ENCODE data around the gene CSPG4. TPM values are rescaled to one million over a fixed set of nuclear protein-coding genes. Genes with fewer than 3 reads are reported as not detected.

CSPG4 gene
- polyA plus RNA-seq, 1 donor (not counting 4 experiments of a cell fraction or from before 2014, with no cell fraction given) = 0.67 TPM

DNA sequence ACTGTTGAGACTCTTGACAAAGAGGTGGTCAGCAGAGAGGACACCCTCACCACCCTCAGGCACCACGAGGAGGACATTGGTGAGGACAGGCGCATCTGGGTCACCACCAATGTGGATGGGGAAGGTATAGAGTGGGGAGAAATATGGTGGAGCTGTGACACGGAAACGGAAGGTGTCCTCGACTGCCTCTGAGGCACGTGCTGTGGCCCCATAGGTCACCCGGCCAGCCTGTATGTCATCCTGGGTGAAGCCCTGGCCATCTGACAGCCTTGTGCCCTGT lies 24.4 kb downstream of the CSPG4 start:
- no peak overlapping the region for H2AFZ ChIP-seq (ENCODE audit: control insufficient read depth, low read length)
- DNase-seq (ENCODE audit: low read depth, low spot score) = no peak
- no peaks in the 10 kb centered on the region for H3K9me1 ChIP-seq (ENCODE audit: control insufficient read depth, extremely low read depth, insufficient read depth, low read length)
- H3K9me3 ChIP-seq (ENCODE audit: control insufficient read depth, low read depth, low read length) = no peaks in the 10 kb centered on the region
- H3K4me1 ChIP-seq (ENCODE audit: control insufficient read depth, extremely low read depth, insufficient read depth, low read length) = peaks cover 1% of the 10 kb centered on the region
- no peaks in the 10 kb centered on the region for H3K36me3 ChIP-seq (ENCODE audit: control insufficient read depth in 2 of 2, extremely low read depth in 1 of 2, insufficient read depth in 2 of 2, low read length in 2 of 2)
- H3K9ac ChIP-seq (ENCODE audit: control insufficient read depth, extremely low read depth, insufficient read depth, low read length) = no peak overlapping the region
- H3K79me2 ChIP-seq (ENCODE audit: control insufficient read depth, insufficient read depth, low read length) = no peaks in the 10 kb centered on the region
- H3K27me3 ChIP-seq (ENCODE audit: control insufficient read depth, extremely low read depth, insufficient read depth, low read length) = no peaks in the 10 kb centered on the region
- no peak for FAIRE-seq
- no peak overlapping the region for H3K27ac ChIP-seq (ENCODE audit: control insufficient read depth, insufficient read depth, low read length)
- TF ChIP-seq EZH2 (IDR thresholded peaks at IDR 0.05; ENCODE audit: low read length) = no peak
- TF ChIP-seq, protein P1, sequence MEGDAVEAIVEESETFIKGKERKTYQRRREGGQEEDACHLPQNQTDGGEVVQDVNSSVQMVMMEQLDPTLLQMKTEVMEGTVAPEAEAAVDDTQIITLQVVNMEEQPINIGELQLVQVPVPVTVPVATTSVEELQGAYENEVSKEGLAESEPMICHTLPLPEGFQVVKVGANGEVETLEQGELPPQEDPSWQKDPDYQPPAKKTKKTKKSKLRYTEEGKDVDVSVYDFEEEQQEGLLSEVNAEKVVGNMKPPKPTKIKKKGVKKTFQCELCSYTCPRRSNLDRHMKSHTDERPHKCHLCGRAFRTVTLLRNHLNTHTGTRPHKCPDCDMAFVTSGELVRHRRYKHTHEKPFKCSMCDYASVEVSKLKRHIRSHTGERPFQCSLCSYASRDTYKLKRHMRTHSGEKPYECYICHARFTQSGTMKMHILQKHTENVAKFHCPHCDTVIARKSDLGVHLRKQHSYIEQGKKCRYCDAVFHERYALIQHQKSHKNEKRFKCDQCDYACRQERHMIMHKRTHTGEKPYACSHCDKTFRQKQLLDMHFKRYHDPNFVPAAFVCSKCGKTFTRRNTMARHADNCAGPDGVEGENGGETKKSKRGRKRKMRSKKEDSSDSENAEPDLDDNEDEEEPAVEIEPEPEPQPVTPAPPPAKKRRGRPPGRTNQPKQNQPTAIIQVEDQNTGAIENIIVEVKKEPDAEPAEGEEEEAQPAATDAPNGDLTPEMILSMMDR (optimal IDR thresholded peaks at IDR 0.05 in 1 of 3, IDR thresholded peaks at IDR 0.05 in 1 of 3, conservative IDR thresholded peaks at IDR 0.05 in 1 of 3; ENCODE audit: extremely low read depth in 1 of 3, insufficient read depth in 2 of 3, low read length in 3 of 3) = no peak
- dilution Hi-C loops (cut with MboI; ENCODE audit: extremely low pct_ligation_motif_present, low sequenced_read_pairs) = no loop called here
- H4K20me1 ChIP-seq (ENCODE audit: control insufficient read depth, extremely low read depth, insufficient read depth, low read length) = no peaks in the 10 kb centered on the region
- H3K4me2 ChIP-seq (ENCODE audit: control insufficient read depth, extremely low read depth, insufficient read depth, low read depth, low read length) = no peak overlapping the region
- no peak overlapping the region for H3K4me3 ChIP-seq (ENCODE audit: control insufficient read depth in 2 of 3, extremely low read depth in 1 of 3, insufficient read depth in 2 of 3, low read depth in 1 of 3, low read length in 3 of 3)

DNA sequence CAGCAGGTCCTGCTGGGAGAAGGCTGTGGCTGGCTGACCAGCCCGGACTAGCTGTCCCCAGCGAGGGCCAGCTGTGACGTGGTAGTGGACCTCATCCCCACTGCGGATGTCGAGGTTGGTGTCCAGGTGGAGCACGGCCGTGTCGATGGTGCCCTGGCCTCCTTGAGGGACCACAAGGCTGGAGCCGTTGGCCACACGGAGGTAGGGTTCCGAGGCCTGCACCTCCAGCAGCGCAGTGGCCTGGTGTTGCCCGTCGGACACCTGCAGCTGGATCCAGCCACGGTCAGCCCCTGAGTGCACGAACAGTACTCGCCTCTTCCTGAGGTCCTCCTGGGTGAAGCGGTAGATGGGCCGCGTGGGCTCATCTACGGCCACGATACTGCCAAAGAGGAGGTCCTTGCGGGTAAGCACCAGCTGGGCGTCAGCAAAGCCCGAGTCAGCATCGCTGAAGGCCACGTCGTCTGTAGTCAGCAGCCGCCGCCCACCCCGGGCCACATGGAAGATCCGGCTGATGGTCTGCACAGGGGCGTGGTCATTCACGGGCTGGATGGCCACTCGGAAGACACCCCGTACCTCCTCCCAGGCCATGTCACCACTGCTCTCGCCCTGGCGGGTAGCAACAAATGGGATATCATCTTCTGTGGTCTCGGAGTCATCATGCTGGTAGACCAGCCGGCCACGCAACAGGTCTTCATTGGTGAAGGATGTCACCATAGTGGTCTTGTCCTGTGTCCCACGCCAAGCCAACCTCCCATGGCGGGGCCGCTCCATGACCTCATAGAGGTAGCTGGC lies 25.0 kb downstream of the CSPG4 start:
- H3K9ac ChIP-seq (ENCODE audit: control insufficient read depth, extremely low read depth, insufficient read depth, low read length) = no peak overlapping the region
- H4K20me1 ChIP-seq (ENCODE audit: control insufficient read depth, extremely low read depth, insufficient read depth, low read length) = no peaks in the 10 kb centered on the region
- H3K27ac ChIP-seq (ENCODE audit: control insufficient read depth, insufficient read depth, low read length) = no peak overlapping the region
- FAIRE-seq (no peak), DNase-seq (ENCODE audit: low read depth, low spot score) (no peak)
- no peaks in the 10 kb centered on the region for H3K9me3 ChIP-seq (ENCODE audit: control insufficient read depth, low read depth, low read length)
- no peaks in the 10 kb centered on the region for H3K27me3 ChIP-seq (ENCODE audit: control insufficient read depth, extremely low read depth, insufficient read depth, low read length)
- no peaks in the 10 kb centered on the region for H3K4me1 ChIP-seq (ENCODE audit: control insufficient read depth, extremely low read depth, insufficient read depth, low read length)
- no peak overlapping the region for H2AFZ ChIP-seq (ENCODE audit: control insufficient read depth, low read length)
- dilution Hi-C loops (cut with MboI; ENCODE audit: extremely low pct_ligation_motif_present, low sequenced_read_pairs) = no loop called here
- no peaks in the 10 kb centered on the region for H3K79me2 ChIP-seq (ENCODE audit: control insufficient read depth, insufficient read depth, low read length)
- H3K36me3 ChIP-seq (ENCODE audit: control insufficient read depth in 2 of 2, extremely low read depth in 1 of 2, insufficient read depth in 2 of 2, low read length in 2 of 2) = no peaks in the 10 kb centered on the region
- no peak for TF ChIP-seq EZH2 (IDR thresholded peaks at IDR 0.05; ENCODE audit: low read length)
- TF ChIP-seq, protein P1 (optimal IDR thresholded peaks at IDR 0.05 in 1 of 3, IDR thresholded peaks at IDR 0.05 in 1 of 3, conservative IDR thresholded peaks at IDR 0.05 in 1 of 3; ENCODE audit: extremely low read depth in 1 of 3, insufficient read depth in 2 of 3, low read length in 3 of 3) = no peak
- no peaks in the 10 kb centered on the region for H3K9me1 ChIP-seq (ENCODE audit: control insufficient read depth, extremely low read depth, insufficient read depth, low read length)
- no peak overlapping the region for H3K4me3 ChIP-seq (ENCODE audit: control insufficient read depth in 2 of 3, extremely low read depth in 1 of 3, insufficient read depth in 2 of 3, low read depth in 1 of 3, low read length in 3 of 3)
- H3K4me2 ChIP-seq (ENCODE audit: control insufficient read depth, extremely low read depth, insufficient read depth, low read depth, low read length) = no peak overlapping the region
